Measurements from ENCODE around the gene FAM151A.

The FAM151A gene

GRCh38 chr1:54623216-54624007, at the start of gene FAM151A:
FAM151A (minus strand) TSS chr1:54623525; CDS start chr1:54623395, 130 bp downstream.
- H3K4me3 ChIP-seq: no peak within 1 kb of the TSS

GRCh38 chr1:54671985-54672608, 48.8 kb upstream of the FAM151A start:
- H3K36me3 ChIP-seq (replicated peaks): no peaks in the 10 kb centered on the region
- H3K4me1 ChIP-seq: no peaks in the 10 kb centered on the region
- in situ Hi-C loops (cut with MboI; ENCODE audit: low sequenced_read_pairs): no loop called here
- DNase-seq (ENCODE audit: low spot score in 2 of 2): peak; percentile 25 to 79
- H3K27me3 ChIP-seq (ENCODE audit: low read depth): no peaks in the 10 kb centered on the region
- no peak overlapping the region for H3K4me3 ChIP-seq
- H3K9me3 ChIP-seq: no peaks in the 10 kb centered on the region

More at GRCh38 chr1:54623216-54624007, at the start of gene FAM151A:
- Histone ChIP-seq H3K9me3 (no peaks in the 10 kb centered on the region), H3K4me1 (no peaks in the 10 kb centered on the region), H3K27me3 (ENCODE audit: low read depth) (no peaks in the 10 kb centered on the region), H3K36me3 (replicated peaks) (no peaks in the 10 kb centered on the region)
- no peak for DNase-seq (ENCODE audit: low spot score in 2 of 2)
- in situ Hi-C loops (cut with MboI; ENCODE audit: low sequenced_read_pairs): no loop called here

- in situ Hi-C loops (cut with MboI; ENCODE audit: low sequenced_read_pairs): no loop called here
- Histone ChIP-seq H3K9me3 (no peaks in the 10 kb centered on the region), H3K4me1 (no peaks in the 10 kb centered on the region), H3K4me3 (no peak overlapping the region), H3K36me3 (replicated peaks) (no peaks in the 10 kb centered on the region), H3K27me3 (ENCODE audit: low read depth) (no peaks in the 10 kb centered on the region)
- no peak for DNase-seq (ENCODE audit: low spot score in 2 of 2)
These were observed 45.2 kb upstream of the FAM151A start for GRCh38 chr1:54668567-54668966.

- no peak for DNase-seq (ENCODE audit: low spot score in 2 of 2)
- Histone ChIP-seq H3K9me3 (no peaks in the 10 kb centered on the region), H3K4me3 (no peak overlapping the region), H3K27me3 (ENCODE audit: low read depth) (no peaks in the 10 kb centered on the region), H3K4me1 (no peaks in the 10 kb centered on the region), H3K36me3 (replicated peaks) (no peaks in the 10 kb centered on the region)
- in situ Hi-C loops (cut with MboI; ENCODE audit: low sequenced_read_pairs): no loop called here
These were observed 44.5 kb upstream of the FAM151A start for GRCh38 chr1:54667797-54668196.

- Histone ChIP-seq H3K27me3 (ENCODE audit: low read depth) (no peaks in the 10 kb centered on the region), H3K9me3 (no peaks in the 10 kb centered on the region), H3K4me1 (no peaks in the 10 kb centered on the region), H3K36me3 (replicated peaks) (no peaks in the 10 kb centered on the region), H3K4me3 (no peak overlapping the region)
- DNase-seq (ENCODE audit: low spot score in 2 of 2): no peak
- in situ Hi-C loops (cut with MboI; ENCODE audit: low sequenced_read_pairs): no loop called here
These were observed 43.0 kb upstream of the FAM151A start for GRCh38 chr1:54666333-54666732.

- Histone ChIP-seq H3K9me3 (no peaks in the 10 kb centered on the region), H3K36me3 (replicated peaks) (no peaks in the 10 kb centered on the region), H3K4me1 (no peaks in the 10 kb centered on the region), H3K27me3 (ENCODE audit: low read depth) (no peaks in the 10 kb centered on the region), H3K4me3 (no peak overlapping the region)
- no peak for DNase-seq (ENCODE audit: low spot score in 2 of 2)
- in situ Hi-C loops (cut with MboI; ENCODE audit: low sequenced_read_pairs): no loop called here
These were observed 42.5 kb upstream of the FAM151A start for GRCh38 chr1:54665852-54666251.

GRCh38 chr1:54664364-54664763, 41.0 kb upstream of the FAM151A start:
- Histone ChIP-seq H3K36me3 (replicated peaks) (no peaks in the 10 kb centered on the region), H3K4me1 (peaks cover 3% of the 10 kb centered on the region; the same call in 1 of the 2 replicates), H3K4me3 (no peak overlapping the region), H3K9me3 (no peaks in the 10 kb centered on the region), H3K27me3 (ENCODE audit: low read depth) (no peaks in the 10 kb centered on the region)
- DNase-seq (ENCODE audit: low spot score in 2 of 2): no peak
- in situ Hi-C loops (cut with MboI; ENCODE audit: low sequenced_read_pairs): no loop called here

- H3K4me3 ChIP-seq: no peak overlapping the region
- H3K36me3 ChIP-seq (replicated peaks): no peaks in the 10 kb centered on the region
- H3K27me3 ChIP-seq (ENCODE audit: low read depth): no peaks in the 10 kb centered on the region
- in situ Hi-C loops (cut with MboI; ENCODE audit: low sequenced_read_pairs): no loop called here
- H3K4me1 ChIP-seq: peaks cover 3% of the 10 kb centered on the region; the same call in 1 of the 2 replicates
- H3K9me3 ChIP-seq: no peaks in the 10 kb centered on the region
- DNase-seq (ENCODE audit: low spot score in 2 of 2): no peak
These were observed 40.4 kb upstream of the FAM151A start for GRCh38 chr1:54663725-54664124.

- H3K36me3 ChIP-seq (replicated peaks): no peaks in the 10 kb centered on the region
These were observed 35.0 kb upstream of the FAM151A start for GRCh38 chr1:54658164-54658913.

GRCh38 chr1:54653036-54653435, 29.7 kb upstream of the FAM151A start:
- in situ Hi-C loops (cut with MboI; ENCODE audit: low sequenced_read_pairs): no loop called here
- Histone ChIP-seq H3K36me3 (replicated peaks) (no peaks in the 10 kb centered on the region), H3K4me3 (no peak overlapping the region), H3K4me1 (no peaks in the 10 kb centered on the region), H3K27me3 (ENCODE audit: low read depth) (no peaks in the 10 kb centered on the region), H3K9me3 (no peaks in the 10 kb centered on the region)
- DNase-seq (ENCODE audit: low spot score in 2 of 2): no peak

More at GRCh38 chr1:54658164-54658913, 35.0 kb upstream of the FAM151A start:
- Histone ChIP-seq H3K27me3 (ENCODE audit: low read depth) (no peaks in the 10 kb centered on the region), H3K4me3 (no peak overlapping the region), H3K9me3 (no peaks in the 10 kb centered on the region), H3K4me1 (peaks cover 3% of the 10 kb centered on the region; the same call in 1 of the 2 replicates)
- no peak for DNase-seq (ENCODE audit: low spot score in 2 of 2)
- in situ Hi-C loops (cut with MboI; ENCODE audit: low sequenced_read_pairs): no loop called here

GRCh38 chr1:54652168-54652567, 28.8 kb upstream of the FAM151A start:
- no peaks in the 10 kb centered on the region for H3K27me3 ChIP-seq (ENCODE audit: low read depth)
- in situ Hi-C loops (cut with MboI; ENCODE audit: low sequenced_read_pairs): no loop called here

GRCh38 chr1:54651608-54652007, 28.3 kb upstream of the FAM151A start:
- H3K9me3 ChIP-seq: no peaks in the 10 kb centered on the region
- H3K36me3 ChIP-seq (replicated peaks): no peaks in the 10 kb centered on the region
- in situ Hi-C loops (cut with MboI; ENCODE audit: low sequenced_read_pairs): no loop called here
- DNase-seq (ENCODE audit: low spot score in 2 of 2): no peak
- no peaks in the 10 kb centered on the region for H3K27me3 ChIP-seq (ENCODE audit: low read depth)
- H3K4me3 ChIP-seq: no peak overlapping the region
- no peaks in the 10 kb centered on the region for H3K4me1 ChIP-seq

More at GRCh38 chr1:54652168-54652567, 28.8 kb upstream of the FAM151A start:
- no peak for DNase-seq (ENCODE audit: low spot score in 2 of 2)
- Histone ChIP-seq H3K36me3 (replicated peaks) (no peaks in the 10 kb centered on the region), H3K9me3 (no peaks in the 10 kb centered on the region), H3K4me1 (no peaks in the 10 kb centered on the region), H3K4me3 (no peak overlapping the region)

GRCh38 chr1:54650417-54650816, 27.1 kb upstream of the FAM151A start:
- no peak overlapping the region for H3K4me3 ChIP-seq
- no peak for DNase-seq (ENCODE audit: low spot score in 2 of 2)
- no peaks in the 10 kb centered on the region for H3K4me1 ChIP-seq
- no peaks in the 10 kb centered on the region for H3K36me3 ChIP-seq (replicated peaks)
- in situ Hi-C loops (cut with MboI; ENCODE audit: low sequenced_read_pairs): no loop called here
- H3K27me3 ChIP-seq (ENCODE audit: low read depth): no peaks in the 10 kb centered on the region
- H3K9me3 ChIP-seq: no peaks in the 10 kb centered on the region

GRCh38 chr1:54649921-54650320, 26.6 kb upstream of the FAM151A start:
- no peaks in the 10 kb centered on the region for H3K27me3 ChIP-seq (ENCODE audit: low read depth)
- H3K36me3 ChIP-seq (replicated peaks): no peaks in the 10 kb centered on the region
- no peak overlapping the region for H3K4me3 ChIP-seq
- H3K4me1 ChIP-seq: no peaks in the 10 kb centered on the region
- no peak for DNase-seq (ENCODE audit: low spot score in 2 of 2)
- in situ Hi-C loops (cut with MboI; ENCODE audit: low sequenced_read_pairs): no loop called here
- H3K9me3 ChIP-seq: no peaks in the 10 kb centered on the region

Measured in HAP-1 (cell line).